ENCODE data around the gene PANX2. TPM values are rescaled to one million over a fixed set of nuclear protein-coding genes. Genes with fewer than 3 reads are reported as not detected.

Gene PANX2
- total and polyA plus RNA-seq, 2 of the 4 experiments (the other 2 are of a cell fraction): 0.18 to 1.7 TPM

GRCh38 chr22:50224071-50224470 lies 53.5 kb downstream of the PANX2 start:
- Histone ChIP-seq H3K9me1 (ENCODE audit: insufficient read depth, low read length) (peaks cover 3% of the 10 kb centered on the region; the same call in 1 of the 2 replicates), H3K27me3 (ENCODE audit: control insufficient read depth, insufficient read depth, low read length) (no peaks in the 10 kb centered on the region), H3K4me3 (ENCODE audit: insufficient read depth, low read depth, low read length) (no peak overlapping the region), H3K79me1 (ENCODE audit: low read depth in 1 of 2, low read length in 2 of 2) (peaks cover 4 to 17% of the 10 kb centered on the region in 2 experiments; a peak in 2 of 4 replicates), H2BK5ac (ENCODE audit: low read depth, low read length, poor library complexity, severe bottlenecking) (no peak overlapping the region), H3K18ac (ENCODE audit: low read depth, low read length) (no peak overlapping the region), H3K27ac (ENCODE audit: insufficient read depth, low read length) (no peak overlapping the region), H3K4me1 (ENCODE audit: control insufficient read depth, insufficient read depth, low read length) (no peaks in the 10 kb centered on the region), H4K91ac (ENCODE audit: insufficient read depth, low read depth, low read length) (no peak overlapping the region), H2AFZ (replicated peaks; ENCODE audit: low read length, poor library complexity) (no peak overlapping the region), H4K20me1 (ENCODE audit: insufficient read depth, low read length) (peaks cover 12% of the 10 kb centered on the region), H4K8ac (ENCODE audit: low read depth in 2 of 2, low read length in 2 of 2) (no peak overlapping the region), H3K36me3 (ENCODE audit: control insufficient read depth, insufficient read depth, low read length) (peaks cover 65% of the 10 kb centered on the region), H2BK120ac (ENCODE audit: low read depth, low read length) (no peak overlapping the region), H3K14ac (replicated peaks; ENCODE audit: low read depth, low read length) (no peak overlapping the region), H3K9me3 (ENCODE audit: control insufficient read depth, insufficient read depth, low read length) (no peaks in the 10 kb centered on the region), H2BK20ac (ENCODE audit: low read depth, low read length) (no peak overlapping the region), H3K4ac (ENCODE audit: low read depth, low read length) (no peak overlapping the region), H3K23ac (ENCODE audit: low read depth, low read length) (no peak overlapping the region), H4K5ac (ENCODE audit: low read depth, low read length) (no peak overlapping the region), H2BK15ac (ENCODE audit: low read depth, low read length) (no peak overlapping the region), H2AK9ac (replicated peaks; ENCODE audit: low read depth, low read length, poor library complexity) (no peak overlapping the region), H2AK5ac (ENCODE audit: low read depth, low read length) (no peak overlapping the region), H3K9ac (ENCODE audit: low read depth, low read length) (no peak overlapping the region), H3K56ac (ENCODE audit: extremely low read depth, insufficient read depth, low read length) (no peak overlapping the region), H3K4me2 (ENCODE audit: low read depth, low read length) (no peak overlapping the region)
- dilution Hi-C loops (cut with HindIII; ENCODE audit: low sequenced_read_pairs, unreplicated experiment) (no loop called here), intact Hi-C loops (cut with micrococcal nuclease) (no loop called here), in situ Hi-C loops (cut with MboI; ENCODE audit: low sequenced_read_pairs) (loop anchor here (25.0 kb wide), 1 partner anchor 412 kb away; no protein-coding TSS in a partner anchor)
- BruUV-seq (replicated peaks): no TSS peak
- WGBS, 2 experiments (ENCODE audit: extremely low coverage in 2 of 2, insufficient read length in 1 of 2): 88% methylated on average over 8 of the region's 16 CpGs; no CpG with 5 or more reads in 1 of the 2 experiments
- TF ChIP-seq FOS (IDR thresholded peaks at IDR 0.05; ENCODE audit: low read depth, low read length) (no peak), RFX5 (IDR thresholded peaks at IDR 0.05; ENCODE audit: low read depth, low read length) (no peak), POLR2A (IDR thresholded peaks at IDR 0.05; ENCODE audit: low read depth, low read length) (no peak), SMC3 (IDR thresholded peaks at IDR 0.05; ENCODE audit: low read depth, low read length) (no peak), CEBPB (IDR thresholded peaks at IDR 0.05; ENCODE audit: low read depth, low read length) (no peak), CHD1 (IDR thresholded peaks at IDR 0.05; ENCODE audit: low read depth, low read length) (no peak), MAZ (IDR thresholded peaks at IDR 0.05; ENCODE audit: borderline replicate concordance, low read depth, low read length) (no peak), NFE2L2 (IDR thresholded peaks at IDR 0.05; ENCODE audit: low read depth, low read length) (no peak), RCOR1 (IDR thresholded peaks at IDR 0.05; ENCODE audit: insufficient replicate concordance, low read length) (no peak), BHLHE40 (IDR thresholded peaks at IDR 0.05; ENCODE audit: low read depth, low read length) (no peak)
- TF ChIP-seq, protein P1, sequence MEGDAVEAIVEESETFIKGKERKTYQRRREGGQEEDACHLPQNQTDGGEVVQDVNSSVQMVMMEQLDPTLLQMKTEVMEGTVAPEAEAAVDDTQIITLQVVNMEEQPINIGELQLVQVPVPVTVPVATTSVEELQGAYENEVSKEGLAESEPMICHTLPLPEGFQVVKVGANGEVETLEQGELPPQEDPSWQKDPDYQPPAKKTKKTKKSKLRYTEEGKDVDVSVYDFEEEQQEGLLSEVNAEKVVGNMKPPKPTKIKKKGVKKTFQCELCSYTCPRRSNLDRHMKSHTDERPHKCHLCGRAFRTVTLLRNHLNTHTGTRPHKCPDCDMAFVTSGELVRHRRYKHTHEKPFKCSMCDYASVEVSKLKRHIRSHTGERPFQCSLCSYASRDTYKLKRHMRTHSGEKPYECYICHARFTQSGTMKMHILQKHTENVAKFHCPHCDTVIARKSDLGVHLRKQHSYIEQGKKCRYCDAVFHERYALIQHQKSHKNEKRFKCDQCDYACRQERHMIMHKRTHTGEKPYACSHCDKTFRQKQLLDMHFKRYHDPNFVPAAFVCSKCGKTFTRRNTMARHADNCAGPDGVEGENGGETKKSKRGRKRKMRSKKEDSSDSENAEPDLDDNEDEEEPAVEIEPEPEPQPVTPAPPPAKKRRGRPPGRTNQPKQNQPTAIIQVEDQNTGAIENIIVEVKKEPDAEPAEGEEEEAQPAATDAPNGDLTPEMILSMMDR (conservative IDR thresholded peaks at IDR 0.05; ENCODE audit: low read depth, low read length): no peak
- ChIA-PET CTCF (no interaction called here), POLR2A (ENCODE audit: unreplicated experiment) (no interaction called here)
- no peak for DNase-seq
- ATAC-seq (ENCODE audit: low read depth): no peak

Measured in IMR-90 (cell line).